K562 (cell line): ENCODE measurements around the gene MINK1. TPM values are rescaled to one million over a fixed set of nuclear protein-coding genes. Genes with fewer than 3 reads are reported as not detected.

ENCODE experiments used
- ATAC-seq: fragments of 200-7000 bp; cut with Tn5 transposase; 3 replicates; pipeline ENCODE4 v1.9.1; 2020; ENCODE audit warnings: moderate library complexity
- BruUV-seq: library from RNA; stranded (reverse); fragments of 400-500 nt; replicated peaks from 2 replicates; lab custom pipeline; 2021; lab: Mats Ljungman, UMichigan
- CTCF ChIA-PET: fragments of 300-600 bp; formaldehyde crosslinking; extraction: SDS; loops from one replicate; lab custom pipeline; 2021; ENCODE audit warnings: low intra/inter-chr PET ratio; lab: Yijun Ruan, JAX
- POLR2A ChIA-PET: fragments of 300-600, 350-650 bp; sonication (Branson Sonifier 250); formaldehyde crosslinking; extraction: SDS; loops from one replicate; lab custom pipeline; 2021; ENCODE audit warnings: antibody characterized with exemption, inconsistent platforms; lab: Yijun Ruan, JAX
- DNase-seq, 4 experiments: peaks; one replicate each; pipeline versions ENCODE4 v3.0.0 to v3.0.0-alpha.2; 2011 to 2018; ENCODE audit warnings: low spot score in 3 of 4, mixed read lengths in 3 of 4; ENCODE audit errors: extremely low read depth in 1 of 4
- FAIRE-seq: peaks from 2 replicates; lab custom pipeline; 2011; peaks lifted over from hg19 to GRCh38; lab: Jason Lieb, UNC
- H2AFZ ChIP-seq: 2 replicates; pipeline ENCODE4 v1.6.0; 2011; ENCODE audit warnings: low read depth, low read length, control low read depth, inconsistent platforms
- H3K27ac ChIP-seq: fragments of 200-600 bp; 3 replicates; pipeline ENCODE4 v1.8.0; 2011; ENCODE audit warnings: low read depth, mild to moderate bottlenecking, control low read depth, inconsistent platforms, low read length, moderate library complexity, mixed read lengths; ENCODE audit errors: extremely low read depth
- H3K27me3 ChIP-seq, 2 experiments: fragments of 300-600 bp in 1 of 2; 2 replicates in 1 of 2; 3 replicates in 1 of 2; pipeline versions ENCODE4 v1.6.0 to v1.8.0; 2011; ENCODE audit warnings: inconsistent platforms in 2 of 2, low read length in 2 of 2, mild to moderate bottlenecking in 1 of 2, mixed read lengths in 1 of 2, moderate library complexity in 1 of 2; ENCODE audit not compliant: control insufficient read depth in 2 of 2, insufficient read depth in 2 of 2
- H3K36me3 ChIP-seq: fragments of 300-600 bp; 3 replicates; pipeline ENCODE4 v1.8.0; 2011; ENCODE audit warnings: mild to moderate bottlenecking, low read length, inconsistent platforms; ENCODE audit not compliant: control insufficient read depth, insufficient read depth
- H3K4me1 ChIP-seq, 2 experiments: fragments of 200-600 bp in 1 of 2; replicated peaks in 1 of 2; 2 replicates in 1 of 2; 3 replicates in 1 of 2; pipeline versions ENCODE4 v1.5.1 to v1.8.0; 2011; ENCODE audit warnings: inconsistent platforms in 2 of 2, low read length in 2 of 2, mild to moderate bottlenecking in 1 of 2, mixed read lengths in 1 of 2, moderate library complexity in 1 of 2; ENCODE audit not compliant: control insufficient read depth in 2 of 2, insufficient read depth in 2 of 2
- H3K4me2 ChIP-seq: 2 replicates; pipeline ENCODE4 v1.6.1; 2011; ENCODE audit warnings: low read length, control low read depth, inconsistent platforms, mixed read lengths; ENCODE audit not compliant: insufficient read depth
- H3K4me3 ChIP-seq: fragments of 200-600 bp; sonication (generic), shearing (Covaris generic); 2 replicates; pipeline ENCODE4 v1.5.1; 2016; ENCODE audit warnings: control low read depth, inconsistent platforms
- H3K79me2 ChIP-seq: fragments of 200-600 bp; 3 replicates; pipeline ENCODE4 v1.8.0; 2011; ENCODE audit warnings: low read length, inconsistent platforms; ENCODE audit not compliant: control insufficient read depth, insufficient read depth
- H3K9ac ChIP-seq, 2 experiments: 2 replicates each; pipeline versions ENCODE4 v1.6.0 to v1.6.1; 2011; ENCODE audit warnings: low read depth in 2 of 2, low read length in 2 of 2, control low read depth in 1 of 2, inconsistent platforms in 1 of 2, mild to moderate bottlenecking in 1 of 2, mixed read lengths in 1 of 2; ENCODE audit not compliant: insufficient read depth in 1 of 2
- H3K9me1 ChIP-seq: one replicate; pipeline ENCODE4 v1.6.0; 2011; ENCODE audit warnings: inconsistent platforms, mild to moderate bottlenecking, low read length, moderate library complexity; ENCODE audit not compliant: control insufficient read depth, insufficient read depth
- H3K9me3 ChIP-seq: replicated peaks from 2 replicates; pipeline ENCODE4 v1.5.1; 2011; ENCODE audit warnings: low read depth, low read length, inconsistent platforms; ENCODE audit not compliant: control insufficient read depth, insufficient read depth
- H4K20me1 ChIP-seq: replicated peaks from 2 replicates; pipeline ENCODE4 v1.6.1; 2011; ENCODE audit warnings: low read length, inconsistent platforms, mixed read lengths; ENCODE audit not compliant: control insufficient read depth, insufficient read depth
- CREM ChIP-seq: IDR thresholded peaks from 2 replicates; pipeline ENCODE4 v1.6.1; 2014; ENCODE audit warnings: antibody characterized with exemption, low read depth
- HDAC1 ChIP-seq, 2 experiments: fragments of 450-650 bp; IDR thresholded peaks; 2 replicates each; pipeline ENCODE4 v1.6.1; 2016 to 2017; ENCODE audit warnings: inconsistent platforms in 1 of 2, mild to moderate bottlenecking in 1 of 2, moderate library complexity in 1 of 2
- KLF13 ChIP-seq: fragments of 450-650 bp; IDR thresholded peaks from 2 replicates; pipeline ENCODE4 v1.6.1; 2016; ENCODE audit warnings: missing genetic modification characterization, low read depth, mild to moderate bottlenecking, missing compliant biosample characterization, moderate library complexity, borderline replicate concordance
- POLR2B ChIP-seq: fragments of 450-650 bp; IDR thresholded peaks from 2 replicates; pipeline ENCODE4 v1.6.1; 2018; ENCODE audit warnings: low read depth; ENCODE audit not compliant: partially characterized antibody
- SRSF3 ChIP-seq: fragments of 200-400 bp; formaldehyde crosslinking; IDR thresholded peaks from 2 replicates; pipeline ENCODE4 v1.6.1; 2016; ENCODE audit warnings: mild to moderate bottlenecking, low read length, moderate library complexity; ENCODE audit not compliant: insufficient read depth
- TAF9B ChIP-seq: fragments of 450-650 bp; IDR thresholded peaks from 2 replicates; pipeline ENCODE4 v1.6.1; 2018; ENCODE audit warnings: mild to moderate bottlenecking; ENCODE audit not compliant: partially characterized antibody
- YY1 ChIP-seq, 3 experiments: IDR thresholded peaks; 2 replicates each; pipeline ENCODE4 v1.6.1; 2011; ENCODE audit warnings: low read length in 2 of 3, mild to moderate bottlenecking in 2 of 3, moderate library complexity in 2 of 3, borderline replicate concordance in 1 of 3, control low read depth in 1 of 3, low read depth in 1 of 3; ENCODE audit not compliant: insufficient read depth in 3 of 3, insufficient replicate concordance in 2 of 3, control insufficient read depth in 1 of 3, insufficient read length in 1 of 3; ENCODE audit errors: extremely low read depth in 1 of 3
- WGBS: fragments of 100-300 bp; shearing (Covaris generic); methylation state at CpG from one replicate; pipeline ENCODE4 v1.1.6; 2016; ENCODE audit warnings: low coverage, mixed read lengths; ENCODE audit not compliant: insufficient coverage; ENCODE audit errors: missing lambda C conversion rate; 5-methylcytosine and 5-hydroxymethylcytosine counted together
- in situ Hi-C: fragments of 300-500 bp; cut with MboI; formaldehyde crosslinking; loops from 4 replicates; pipeline ENCODE4 v1.15.0; 2018; ENCODE audit warnings: inconsistent platforms, mixed read lengths
- intact Hi-C: fragments of 100-400 bp; cut with micrococcal nuclease; formaldehyde crosslinking; loops from 2 replicates; pipeline ENCODE4 v1.14.2; 2022
- polyA plus RNA-seq, 8 experiments: library from polyadenylated mRNA; depleted of rRNA in 4 of 8; stranded (reverse) in 5 of 8; unstranded in 3 of 8; fragments of >200 nt; fragmentation: Nextera tagmentation in 2 of 8; fragmentation: Illumina TruSeq in 1 of 8; extraction: Ambion mirVana in 2 of 8; extraction: Trizol in 1 of 8; gene quantifications; 2 replicates each; pipeline versions ENCODE4 v1.2.1 to v1.2.3, GENCODE V29; 2011 to 2014; ENCODE audit warnings: inconsistent platforms in 1 of 8, missing spikeins in 1 of 8
- total RNA-seq, 7 experiments: library from RNA; depleted of rRNA in 6 of 7; stranded (reverse); fragments of >200 nt in 6 of 7; fragmentation: Illumina TruSeq in 2 of 7; extraction: Trizol in 2 of 7; gene quantifications; 2 replicates each; pipeline versions ENCODE4 v1.2.1 to v1.2.3, GENCODE V29; 2011 to 2021; ENCODE audit warnings: low replicate concordance in 1 of 7
- TF ChIP-seq, protein P1 (sequence below): fragments of 450-650 bp; IDR thresholded peaks from 2 replicates; pipeline ENCODE4 v1.6.1; 2016; ENCODE audit warnings: antibody characterized with exemption
- TF ChIP-seq, protein P2 (sequence below), 2 experiments: fragments of 450-650 bp; IDR thresholded peaks; 2 replicates each; pipeline ENCODE4 v1.6.1; 2018; ENCODE audit warnings: mild to moderate bottlenecking in 2 of 2, low read depth in 1 of 2; ENCODE audit not compliant: partially characterized antibody in 2 of 2
- TF ChIP-seq, protein P3 (sequence below): sonication (generic); formaldehyde crosslinking; IDR thresholded peaks from 2 replicates; pipeline ENCODE4 v1.8.1; 2023; ENCODE audit warnings: mild to moderate bottlenecking, missing genetic modification reagents
- TF ChIP-seq, protein P4 (sequence below): sonication (generic); formaldehyde crosslinking; IDR thresholded peaks from 2 replicates; pipeline ENCODE4 v1.8.0; 2022; ENCODE audit warnings: mild to moderate bottlenecking, missing genetic modification reagents

Gene MINK1
- total and polyA plus RNA-seq, 9 of the 15 experiments (the other 6 are each of a cell fraction or from before 2014, with no cell fraction given) = 0.11 to 54.2 (median 14.9) TPM

DNA sequence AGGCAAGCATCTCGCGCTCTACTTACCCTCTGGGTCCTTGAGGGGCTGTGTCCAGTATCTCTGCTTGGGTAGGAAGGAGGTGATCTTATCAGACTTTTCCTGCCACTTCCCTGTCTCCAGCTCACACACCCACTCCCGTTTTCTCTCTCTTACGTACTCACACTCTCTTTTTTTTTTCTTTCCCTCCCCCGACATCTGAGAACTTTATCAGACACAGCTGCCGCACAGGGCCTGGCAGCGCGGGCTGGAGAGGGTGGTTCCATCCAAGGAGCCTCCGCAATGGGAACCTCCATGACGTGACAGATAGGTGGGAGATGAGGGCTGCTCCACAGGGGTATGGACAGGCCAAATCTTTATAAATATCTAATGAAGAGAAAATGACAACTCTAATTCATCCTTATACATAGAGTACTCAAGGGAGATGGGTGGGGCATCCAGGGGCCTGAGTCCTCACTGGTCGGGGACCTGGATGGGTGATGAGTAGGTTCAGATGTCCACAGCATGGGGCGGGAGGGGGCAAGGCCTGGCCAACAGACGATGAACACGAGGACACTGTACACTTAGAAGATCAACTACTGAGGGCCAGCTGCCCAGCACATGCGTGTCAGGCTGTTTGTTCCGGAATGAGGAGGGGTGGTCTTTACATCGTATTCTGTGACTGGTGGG, 23.3 kb downstream of the MINK1 start:
- intact Hi-C loops = no loop called here
- H3K27ac ChIP-seq = no peak overlapping the region
- BruUV-seq = no TSS peak
- DNase-seq (peak in 2 of 4 experiments; percentile 15 to 44), FAIRE-seq (no peak), ATAC-seq (peak; percentile 45; the same call in 2 of the 3 replicates)
- no peaks in the 10 kb centered on the region for H3K9me1 ChIP-seq
- no peak overlapping the region for H3K9ac ChIP-seq
- peaks cover 10% of the 10 kb centered on the region in 2 experiments; a peak in 4 of 5 replicates for H3K4me1 ChIP-seq
- no peaks in the 10 kb centered on the region for H3K27me3 ChIP-seq
- H4K20me1 ChIP-seq = peaks cover 5% of the 10 kb centered on the region
- H3K36me3 ChIP-seq = peaks cover 31% of the 10 kb centered on the region; the same call in 2 of the 3 replicates
- no peak overlapping the region; the same call in 1 of the 2 replicates for H3K4me2 ChIP-seq
- H3K4me3 ChIP-seq = no peak overlapping the region
- ChIA-PET CTCF (interaction anchor here (0.7 kb wide), 1 partner anchor 220 kb away, joined by 4 read pairs; no protein-coding TSS in a partner anchor), POLR2A (interaction anchor here (1.2 kb wide), 1 partner anchor 9 kb away, joined by 3 read pairs; no protein-coding TSS in a partner anchor)
- WGBS = 49% methylated on average over 13 of the region's 17 CpGs
- no peak overlapping the region for H2AFZ ChIP-seq
- no peaks in the 10 kb centered on the region for H3K9me3 ChIP-seq
- in situ Hi-C loops = no loop called here
- H3K79me2 ChIP-seq = peaks cover 30% of the 10 kb centered on the region; the same call in 2 of the 3 replicates
- 0 out of 4 replicates have a peak, but pooled peaks of 1 of the 2 experiments have one; percentile 38 for TF ChIP-seq HDAC1 (IDR thresholded peaks at IDR 0.05)
- TF ChIP-seq TAF9B = no peak
- TF ChIP-seq, protein P1, sequence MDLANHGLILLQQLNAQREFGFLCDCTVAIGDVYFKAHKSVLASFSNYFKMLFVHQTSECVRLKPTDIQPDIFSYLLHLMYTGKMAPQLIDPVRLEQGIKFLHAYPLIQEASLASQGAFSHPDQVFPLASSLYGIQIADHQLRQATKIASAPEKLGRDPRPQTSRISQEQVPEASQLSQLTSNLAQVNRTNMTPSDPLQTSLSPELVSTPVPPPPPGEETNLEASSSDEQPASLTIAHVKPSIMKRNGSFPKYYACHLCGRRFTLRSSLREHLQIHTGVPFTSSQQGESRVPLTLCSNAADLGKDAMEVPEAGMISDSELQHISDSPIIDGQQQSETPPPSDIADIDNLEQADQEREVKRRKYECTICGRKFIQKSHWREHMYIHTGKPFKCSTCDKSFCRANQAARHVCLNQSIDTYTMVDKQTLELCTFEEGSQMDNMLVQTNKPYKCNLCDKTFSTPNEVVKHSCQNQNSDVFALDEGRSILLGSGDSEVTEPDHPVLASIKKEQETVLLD = no peak
- TF ChIP-seq YY1 (IDR thresholded peaks at IDR 0.05; ENCODE audit: borderline replicate concordance in 1 of 3, control insufficient read depth in 1 of 3, extremely low read depth in 1 of 3, insufficient read depth in 3 of 3, insufficient read length in 1 of 3, insufficient replicate concordance in 2 of 3, low read depth in 1 of 3, low read length in 2 of 3) = no peak
- TF ChIP-seq, protein P2, sequence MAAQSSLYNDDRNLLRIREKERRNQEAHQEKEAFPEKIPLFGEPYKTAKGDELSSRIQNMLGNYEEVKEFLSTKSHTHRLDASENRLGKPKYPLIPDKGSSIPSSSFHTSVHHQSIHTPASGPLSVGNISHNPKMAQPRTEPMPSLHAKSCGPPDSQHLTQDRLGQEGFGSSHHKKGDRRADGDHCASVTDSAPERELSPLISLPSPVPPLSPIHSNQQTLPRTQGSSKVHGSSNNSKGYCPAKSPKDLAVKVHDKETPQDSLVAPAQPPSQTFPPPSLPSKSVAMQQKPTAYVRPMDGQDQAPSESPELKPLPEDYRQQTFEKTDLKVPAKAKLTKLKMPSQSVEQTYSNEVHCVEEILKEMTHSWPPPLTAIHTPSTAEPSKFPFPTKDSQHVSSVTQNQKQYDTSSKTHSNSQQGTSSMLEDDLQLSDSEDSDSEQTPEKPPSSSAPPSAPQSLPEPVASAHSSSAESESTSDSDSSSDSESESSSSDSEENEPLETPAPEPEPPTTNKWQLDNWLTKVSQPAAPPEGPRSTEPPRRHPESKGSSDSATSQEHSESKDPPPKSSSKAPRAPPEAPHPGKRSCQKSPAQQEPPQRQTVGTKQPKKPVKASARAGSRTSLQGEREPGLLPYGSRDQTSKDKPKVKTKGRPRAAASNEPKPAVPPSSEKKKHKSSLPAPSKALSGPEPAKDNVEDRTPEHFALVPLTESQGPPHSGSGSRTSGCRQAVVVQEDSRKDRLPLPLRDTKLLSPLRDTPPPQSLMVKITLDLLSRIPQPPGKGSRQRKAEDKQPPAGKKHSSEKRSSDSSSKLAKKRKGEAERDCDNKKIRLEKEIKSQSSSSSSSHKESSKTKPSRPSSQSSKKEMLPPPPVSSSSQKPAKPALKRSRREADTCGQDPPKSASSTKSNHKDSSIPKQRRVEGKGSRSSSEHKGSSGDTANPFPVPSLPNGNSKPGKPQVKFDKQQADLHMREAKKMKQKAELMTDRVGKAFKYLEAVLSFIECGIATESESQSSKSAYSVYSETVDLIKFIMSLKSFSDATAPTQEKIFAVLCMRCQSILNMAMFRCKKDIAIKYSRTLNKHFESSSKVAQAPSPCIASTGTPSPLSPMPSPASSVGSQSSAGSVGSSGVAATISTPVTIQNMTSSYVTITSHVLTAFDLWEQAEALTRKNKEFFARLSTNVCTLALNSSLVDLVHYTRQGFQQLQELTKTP (IDR thresholded peaks at IDR 0.05; ENCODE audit: low read depth in 1 of 2, partially characterized antibody in 2 of 2) = no peak
- TF ChIP-seq, protein P3, sequence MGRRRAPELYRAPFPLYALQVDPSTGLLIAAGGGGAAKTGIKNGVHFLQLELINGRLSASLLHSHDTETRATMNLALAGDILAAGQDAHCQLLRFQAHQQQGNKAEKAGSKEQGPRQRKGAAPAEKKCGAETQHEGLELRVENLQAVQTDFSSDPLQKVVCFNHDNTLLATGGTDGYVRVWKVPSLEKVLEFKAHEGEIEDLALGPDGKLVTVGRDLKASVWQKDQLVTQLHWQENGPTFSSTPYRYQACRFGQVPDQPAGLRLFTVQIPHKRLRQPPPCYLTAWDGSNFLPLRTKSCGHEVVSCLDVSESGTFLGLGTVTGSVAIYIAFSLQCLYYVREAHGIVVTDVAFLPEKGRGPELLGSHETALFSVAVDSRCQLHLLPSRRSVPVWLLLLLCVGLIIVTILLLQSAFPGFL (CRISPR knock-in tag) = no peak
- TF ChIP-seq, protein P4, sequence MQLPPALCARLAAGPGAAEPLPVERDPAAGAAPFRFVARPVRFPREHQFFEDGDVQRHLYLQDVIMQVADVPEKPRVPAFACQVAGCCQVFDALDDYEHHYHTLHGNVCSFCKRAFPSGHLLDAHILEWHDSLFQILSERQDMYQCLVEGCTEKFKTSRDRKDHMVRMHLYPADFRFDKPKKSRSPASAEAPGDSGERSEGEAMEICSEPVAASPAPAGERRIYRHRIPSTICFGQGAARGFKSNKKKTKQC (CRISPR knock-in tag) = no peak
- TF ChIP-seq CREM = 0 out of 2 replicates have a peak, but pooled peaks have one; percentile 5
- TF ChIP-seq KLF13 (tag) = no peak
- TF ChIP-seq POLR2B = no peak
- no peak for TF ChIP-seq SRSF3
